HepG2 (cell line): ENCODE results near the gene TGFBI. TPM values are rescaled to one million over a fixed set of nuclear protein-coding genes. Genes with fewer than 3 reads are reported as not detected.

Experiments
- AKAP8 ChIP-seq: sonication (generic); formaldehyde crosslinking; IDR thresholded peaks from 2 replicates; pipeline ENCODE4 v1.5.1; 2020; ENCODE audit warnings: mild to moderate bottlenecking, missing genetic modification reagents
- ATF2 ChIP-seq: sonication (generic); formaldehyde crosslinking; IDR thresholded peaks from 2 replicates; pipeline ENCODE4 v1.4.0; 2020; ENCODE audit warnings: missing genetic modification reagents
- ATF7 ChIP-seq, 2 experiments: fragments of 450-650 bp in 1 of 2; sonication (generic) in 1 of 2; formaldehyde crosslinking in 1 of 2; IDR thresholded peaks; 2 replicates each; pipeline versions ENCODE4 v1.4.0 to v1.6.1; 2016 to 2020; ENCODE audit warnings: antibody characterized with exemption in 1 of 2, mild to moderate bottlenecking in 1 of 2, missing genetic modification reagents in 1 of 2
- DMAP1 ChIP-seq: IDR thresholded peaks from 2 replicates; pipeline ENCODE4 v1.6.1; 2016
- MTF2 ChIP-seq: sonication (generic); formaldehyde crosslinking; IDR thresholded peaks from 2 replicates; pipeline ENCODE4 v1.5.0; 2020; ENCODE audit warnings: missing genetic modification reagents, borderline replicate concordance
- NCOR1 ChIP-seq: fragments of 200-600 bp; sonication (generic); IDR thresholded peaks from 2 replicates; pipeline ENCODE4 v1.7.0; 2017; ENCODE audit warnings: antibody characterized with exemption, low read length, borderline replicate concordance
- TBP ChIP-seq: sonication (generic); formaldehyde crosslinking; IDR thresholded peaks from 2 replicates; pipeline ENCODE4 v1.5.0; 2020; ENCODE audit warnings: missing genetic modification reagents
- ZBTB4 ChIP-seq: sonication (generic); formaldehyde crosslinking; IDR thresholded peaks from 2 replicates; pipeline ENCODE4 v1.4.0; 2020; ENCODE audit warnings: missing genetic modification reagents, mild to moderate bottlenecking, borderline replicate concordance
- ZFP36L2 ChIP-seq: sonication (generic); formaldehyde crosslinking; IDR thresholded peaks from 2 replicates; pipeline ENCODE4 v1.4.0; 2020; ENCODE audit warnings: missing genetic modification reagents
- ZNF3 ChIP-seq: IDR thresholded peaks from 2 replicates; pipeline ENCODE4 v1.7.0; 2017; ENCODE audit warnings: inconsistent platforms
- ZNF441 ChIP-seq: sonication (generic); formaldehyde crosslinking; IDR thresholded peaks from 2 replicates; pipeline ENCODE4 v1.7.0; 2021; ENCODE audit warnings: missing genetic modification reagents, borderline replicate concordance
- ZNF569 ChIP-seq: sonication (generic); formaldehyde crosslinking; IDR thresholded peaks from 2 replicates; pipeline ENCODE4 v1.5.0; 2020; ENCODE audit warnings: mild to moderate bottlenecking, missing genetic modification reagents, moderate library complexity, borderline replicate concordance
- ZZZ3 ChIP-seq: sonication (generic); formaldehyde crosslinking; IDR thresholded peaks from 2 replicates; pipeline ENCODE4 v1.4.0; 2020; ENCODE audit warnings: missing genetic modification reagents, mild to moderate bottlenecking, borderline replicate concordance
- polyA plus RNA-seq, 8 experiments: library from polyadenylated mRNA; depleted of rRNA in 3 of 8; stranded (reverse) in 7 of 8; unstranded in 1 of 8; fragments of >200 nt; fragmentation: Illumina TruSeq in 4 of 8; extraction: Trizol in 4 of 8; gene quantifications; 2 replicates each; pipeline versions ENCODE4 v1.2.1 to v1.2.3, GENCODE V29; 2011 to 2016; ENCODE audit warnings: low read depth in 4 of 8, missing spikeins in 1 of 8, mixed read lengths in 1 of 8; ENCODE audit not compliant: insufficient read depth in 1 of 8
- total RNA-seq, 5 experiments: library from RNA; depleted of rRNA; stranded (reverse); fragments of >200 nt; fragmentation: Illumina TruSeq; extraction: Trizol; gene quantifications; 2 replicates each; pipeline ENCODE4 v1.2.3, GENCODE V29; 2016; ENCODE audit warnings: low read depth in 1 of 5
- TF ChIP-seq, protein P1 (sequence below): IDR thresholded peaks from 2 replicates; pipeline ENCODE4 v1.6.1; 2012; ENCODE audit warnings: low read length, improper control_type of control experiment
- TF ChIP-seq, protein P2 (sequence below): sonication (generic); formaldehyde crosslinking; IDR thresholded peaks from 2 replicates; pipeline ENCODE4 v1.5.1; 2020; ENCODE audit warnings: missing genetic modification reagents, mild to moderate bottlenecking, borderline replicate concordance
- TF ChIP-seq, protein P3 (sequence below): sonication (generic); formaldehyde crosslinking; IDR thresholded peaks from 2 replicates; pipeline ENCODE4 v1.4.0; 2020; ENCODE audit warnings: mild to moderate bottlenecking, missing genetic modification reagents, borderline replicate concordance

The TGFBI gene
- total and polyA plus RNA-seq, 2 of the 13 experiments (the other 11 are each of a cell fraction or from before 2014, with no cell fraction given), result 275 to 457 TPM

GRCh38 chr5:136058039-136058971 is 29.5 kb downstream of the TGFBI start (continued):
- TF ChIP-seq DMAP1 (CRISPR knock-in tag), result peak; percentile 63; the same call in 1 of the 2 replicates
- TF ChIP-seq AKAP8 (CRISPR knock-in tag), result peak; percentile 84; the same call in 1 of the 2 replicates
- no peak for TF ChIP-seq ZZZ3 (CRISPR knock-in tag)
- TF ChIP-seq, protein P1, sequence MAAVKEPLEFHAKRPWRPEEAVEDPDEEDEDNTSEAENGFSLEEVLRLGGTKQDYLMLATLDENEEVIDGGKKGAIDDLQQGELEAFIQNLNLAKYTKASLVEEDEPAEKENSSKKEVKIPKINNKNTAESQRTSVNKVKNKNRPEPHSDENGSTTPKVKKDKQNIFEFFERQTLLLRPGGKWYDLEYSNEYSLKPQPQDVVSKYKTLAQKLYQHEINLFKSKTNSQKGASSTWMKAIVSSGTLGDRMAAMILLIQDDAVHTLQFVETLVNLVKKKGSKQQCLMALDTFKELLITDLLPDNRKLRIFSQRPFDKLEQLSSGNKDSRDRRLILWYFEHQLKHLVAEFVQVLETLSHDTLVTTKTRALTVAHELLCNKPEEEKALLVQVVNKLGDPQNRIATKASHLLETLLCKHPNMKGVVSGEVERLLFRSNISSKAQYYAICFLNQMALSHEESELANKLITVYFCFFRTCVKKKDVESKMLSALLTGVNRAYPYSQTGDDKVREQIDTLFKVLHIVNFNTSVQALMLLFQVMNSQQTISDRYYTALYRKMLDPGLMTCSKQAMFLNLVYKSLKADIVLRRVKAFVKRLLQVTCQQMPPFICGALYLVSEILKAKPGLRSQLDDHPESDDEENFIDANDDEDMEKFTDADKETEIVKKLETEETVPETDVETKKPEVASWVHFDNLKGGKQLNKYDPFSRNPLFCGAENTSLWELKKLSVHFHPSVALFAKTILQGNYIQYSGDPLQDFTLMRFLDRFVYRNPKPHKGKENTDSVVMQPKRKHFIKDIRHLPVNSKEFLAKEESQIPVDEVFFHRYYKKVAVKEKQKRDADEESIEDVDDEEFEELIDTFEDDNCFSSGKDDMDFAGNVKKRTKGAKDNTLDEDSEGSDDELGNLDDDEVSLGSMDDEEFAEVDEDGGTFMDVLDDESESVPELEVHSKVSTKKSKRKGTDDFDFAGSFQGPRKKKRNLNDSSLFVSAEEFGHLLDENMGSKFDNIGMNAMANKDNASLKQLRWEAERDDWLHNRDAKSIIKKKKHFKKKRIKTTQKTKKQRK, result no peak
- no peak for TF ChIP-seq TBP
- TF ChIP-seq, protein P2, sequence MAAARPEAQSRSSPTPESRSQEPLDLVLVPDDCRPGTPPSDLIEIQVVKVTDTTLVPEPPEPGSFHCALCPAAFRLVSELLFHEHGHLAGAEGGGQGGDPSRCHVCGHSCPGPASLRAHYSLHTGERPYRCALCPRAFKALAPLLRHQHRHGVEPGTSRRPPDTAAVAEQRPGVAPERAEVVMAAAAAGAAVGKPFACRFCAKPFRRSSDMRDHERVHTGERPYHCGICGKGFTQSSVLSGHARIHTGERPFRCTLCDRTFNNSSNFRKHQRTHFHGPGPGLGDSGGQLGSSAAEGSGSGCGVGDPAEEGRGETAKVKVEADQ (CRISPR knock-in tag), result no peak
- no peak for TF ChIP-seq ZFP36L2 (CRISPR knock-in tag)
- peak; percentile 89 for TF ChIP-seq ATF7 (IDR thresholded peaks at IDR 0.05)
- peak; percentile 98 for TF ChIP-seq ATF7 (CRISPR knock-in tag; IDR thresholded peaks at IDR 0.05)
- no peak for TF ChIP-seq ZNF3 (CRISPR knock-in tag)
- TF ChIP-seq ZNF441, result peak; percentile 72; the same call in 1 of the 2 replicates
- peak; percentile 48; the same call in 1 of the 2 replicates for TF ChIP-seq MTF2 (CRISPR knock-in tag)
- TF ChIP-seq, protein P3, sequence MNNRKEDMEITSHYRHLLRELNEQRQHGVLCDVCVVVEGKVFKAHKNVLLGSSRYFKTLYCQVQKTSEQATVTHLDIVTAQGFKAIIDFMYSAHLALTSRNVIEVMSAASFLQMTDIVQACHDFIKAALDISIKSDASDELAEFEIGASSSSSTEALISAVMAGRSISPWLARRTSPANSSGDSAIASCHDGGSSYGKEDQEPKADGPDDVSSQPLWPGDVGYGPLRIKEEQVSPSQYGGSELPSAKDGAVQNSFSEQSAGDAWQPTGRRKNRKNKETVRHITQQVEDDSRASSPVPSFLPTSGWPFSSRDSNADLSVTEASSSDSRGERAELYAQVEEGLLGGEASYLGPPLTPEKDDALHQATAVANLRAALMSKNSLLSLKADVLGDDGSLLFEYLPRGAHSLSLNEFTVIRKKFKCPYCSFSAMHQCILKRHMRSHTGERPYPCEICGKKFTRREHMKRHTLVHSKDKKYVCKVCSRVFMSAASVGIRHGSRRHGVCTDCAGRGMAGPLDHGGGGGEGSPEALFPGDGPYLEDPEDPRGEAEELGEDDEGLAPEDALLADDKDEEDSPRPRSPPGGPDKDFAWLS, result no peak
- TF ChIP-seq ZNF569 (CRISPR knock-in tag), result peak; percentile 80; the same call in 1 of the 2 replicates
- peak; percentile 85; the same call in 1 of the 2 replicates for TF ChIP-seq NCOR1
- TF ChIP-seq ZBTB4, result peak; percentile 85; the same call in 1 of the 2 replicates
- peak; percentile 99 for TF ChIP-seq ATF2 (CRISPR knock-in tag)
